K562 (cell line): Measurements from ENCODE around the gene PHETA2. TPM values are rescaled to one million over a fixed set of nuclear protein-coding genes. Genes with fewer than 3 reads are reported as not detected.

Source experiments
- ARNT ChIP-seq, 2 experiments: fragments of 450-650 bp; IDR thresholded peaks; 2 replicates each; pipeline ENCODE4 v1.6.1; 2016; ENCODE audit warnings: mild to moderate bottlenecking in 1 of 2
- CBX1 ChIP-seq: sonication (generic); IDR thresholded peaks from 2 replicates; pipeline ENCODE4 v1.6.1; 2016; ENCODE audit warnings: antibody characterized with exemption, low read depth, mild to moderate bottlenecking
- DPF2 ChIP-seq: fragments of 450-650 bp; IDR thresholded peaks from 2 replicates; pipeline ENCODE4 v1.6.1; 2016
- EGR1 ChIP-seq: fragments of 450-650 bp; conservative IDR thresholded peaks from 2 replicates; pipeline ENCODE4 v1.6.1; 2017; ENCODE audit warnings: mild to moderate bottlenecking
- ETV5 ChIP-seq: sonication (generic); formaldehyde crosslinking; IDR thresholded peaks from 2 replicates; pipeline ENCODE4 v1.4.0; 2020; ENCODE audit warnings: low read depth, mild to moderate bottlenecking, missing genetic modification reagents
- MAFK ChIP-seq: IDR thresholded peaks from 2 replicates; pipeline ENCODE4 v1.6.1; 2011; ENCODE audit warnings: low read length, improper control_type of control experiment
- RB1 ChIP-seq: fragments of 450-650 bp; IDR thresholded peaks from 2 replicates; pipeline ENCODE4 v1.6.1; 2017; ENCODE audit warnings: low read depth, mild to moderate bottlenecking
- SETDB1 ChIP-seq: IDR thresholded peaks from one replicate; pipeline ENCODE4 v1.6.1; 2012; ENCODE audit warnings: low read length, control low read depth, inconsistent platforms
- SMAD3 ChIP-seq: fragments of 450-650 bp; formaldehyde crosslinking; conservative IDR thresholded peaks from 2 replicates; pipeline ENCODE4 v1.4.0; 2020; ENCODE audit warnings: mild to moderate bottlenecking
- STAT6 ChIP-seq: sonication (generic); formaldehyde crosslinking; IDR thresholded peaks from 2 replicates; pipeline ENCODE4 v1.8.1; 2023; ENCODE audit warnings: mild to moderate bottlenecking, missing genetic modification reagents
- TCF3 ChIP-seq: sonication (generic); formaldehyde crosslinking; IDR thresholded peaks from 2 replicates; pipeline ENCODE4 v1.4.0; 2020; ENCODE audit warnings: mild to moderate bottlenecking, missing genetic modification reagents
- ZBTB7A ChIP-seq: IDR thresholded peaks from 2 replicates; pipeline ENCODE4 v1.6.1; 2011; ENCODE audit warnings: low read depth, mild to moderate bottlenecking, low read length, moderate library complexity, borderline replicate concordance; ENCODE audit not compliant: control insufficient read depth
- ZNF232 ChIP-seq: sonication (generic); formaldehyde crosslinking; IDR thresholded peaks from 2 replicates; pipeline ENCODE4 v1.8.0; 2022; ENCODE audit warnings: mild to moderate bottlenecking, missing genetic modification reagents
- ZNF695 ChIP-seq: fragments of 450-650 bp; formaldehyde crosslinking; IDR thresholded peaks from 2 replicates; pipeline ENCODE4 v1.4.0; 2020; ENCODE audit warnings: mild to moderate bottlenecking, moderate library complexity
- ZNF778 ChIP-seq: fragments of 450-650 bp; formaldehyde crosslinking; IDR thresholded peaks from 2 replicates; pipeline ENCODE4 v1.4.0; 2020; ENCODE audit warnings: mild to moderate bottlenecking, moderate library complexity
- polyA plus RNA-seq, 8 experiments: library from polyadenylated mRNA; depleted of rRNA in 4 of 8; stranded (reverse) in 5 of 8; unstranded in 3 of 8; fragments of >200 nt; fragmentation: Nextera tagmentation in 2 of 8; fragmentation: Illumina TruSeq in 1 of 8; extraction: Ambion mirVana in 2 of 8; extraction: Trizol in 1 of 8; gene quantifications; 2 replicates each; pipeline versions ENCODE4 v1.2.1 to v1.2.3, GENCODE V29; 2011 to 2014; ENCODE audit warnings: inconsistent platforms in 1 of 8, missing spikeins in 1 of 8
- total RNA-seq, 7 experiments: library from RNA; depleted of rRNA in 6 of 7; stranded (reverse); fragments of >200 nt in 6 of 7; fragmentation: Illumina TruSeq in 2 of 7; extraction: Trizol in 2 of 7; gene quantifications; 2 replicates each; pipeline versions ENCODE4 v1.2.1 to v1.2.3, GENCODE V29; 2011 to 2021; ENCODE audit warnings: low replicate concordance in 1 of 7
- TF ChIP-seq, protein P1 (sequence below): IDR thresholded peaks from 3 replicates; pipeline ENCODE4 v1.6.1; 2011; ENCODE audit warnings: borderline replicate concordance, mild to moderate bottlenecking, moderate library complexity; ENCODE audit not compliant: insufficient read length; ENCODE audit errors: extremely low read depth
- TF ChIP-seq, protein P2 (sequence below): sonication (generic); formaldehyde crosslinking; IDR thresholded peaks from 2 replicates; pipeline ENCODE4 v1.8.1; 2023; ENCODE audit warnings: missing genetic modification reagents, mild to moderate bottlenecking, borderline replicate concordance

Gene PHETA2
- total and polyA plus RNA-seq, 9 of the 15 experiments (the other 6 are each of a cell fraction or from before 2014, with no cell fraction given), result 0.07 to 0.22 (median 0.08) TPM; not detected in 5

- TF ChIP-seq MAFK (no peak), STAT6 (no peak; the same call in 1 of the 2 replicates), ETV5 (CRISPR knock-in tag) (no peak), ZNF778 (CRISPR knock-in tag) (no peak), EGR1 (peak; percentile 54), ZNF232 (CRISPR knock-in tag) (no peak), CBX1 (no peak; the same call in 1 of the 2 replicates), TCF3 (no peak), SETDB1 (no peak), SMAD3 (CRISPR knock-in tag) (peak; percentile 89), ZBTB7A (no peak), ZNF695 (CRISPR knock-in tag) (no peak), RB1 (peak; percentile 38; the same call in 1 of the 2 replicates), DPF2 (no peak), ARNT (IDR thresholded peaks at IDR 0.05) (no peak)
- TF ChIP-seq, protein P1, sequence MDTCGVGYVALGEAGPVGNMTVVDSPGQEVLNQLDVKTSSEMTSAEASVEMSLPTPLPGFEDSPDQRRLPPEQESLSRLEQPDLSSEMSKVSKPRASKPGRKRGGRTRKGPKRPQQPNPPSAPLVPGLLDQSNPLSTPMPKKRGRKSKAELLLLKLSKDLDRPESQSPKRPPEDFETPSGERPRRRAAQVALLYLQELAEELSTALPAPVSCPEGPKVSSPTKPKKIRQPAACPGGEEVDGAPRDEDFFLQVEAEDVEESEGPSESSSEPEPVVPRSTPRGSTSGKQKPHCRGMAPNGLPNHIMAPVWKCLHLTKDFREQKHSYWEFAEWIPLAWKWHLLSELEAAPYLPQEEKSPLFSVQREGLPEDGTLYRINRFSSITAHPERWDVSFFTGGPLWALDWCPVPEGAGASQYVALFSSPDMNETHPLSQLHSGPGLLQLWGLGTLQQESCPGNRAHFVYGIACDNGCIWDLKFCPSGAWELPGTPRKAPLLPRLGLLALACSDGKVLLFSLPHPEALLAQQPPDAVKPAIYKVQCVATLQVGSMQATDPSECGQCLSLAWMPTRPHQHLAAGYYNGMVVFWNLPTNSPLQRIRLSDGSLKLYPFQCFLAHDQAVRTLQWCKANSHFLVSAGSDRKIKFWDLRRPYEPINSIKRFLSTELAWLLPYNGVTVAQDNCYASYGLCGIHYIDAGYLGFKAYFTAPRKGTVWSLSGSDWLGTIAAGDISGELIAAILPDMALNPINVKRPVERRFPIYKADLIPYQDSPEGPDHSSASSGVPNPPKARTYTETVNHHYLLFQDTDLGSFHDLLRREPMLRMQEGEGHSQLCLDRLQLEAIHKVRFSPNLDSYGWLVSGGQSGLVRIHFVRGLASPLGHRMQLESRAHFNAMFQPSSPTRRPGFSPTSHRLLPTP, result no peak
- TF ChIP-seq, protein P2, sequence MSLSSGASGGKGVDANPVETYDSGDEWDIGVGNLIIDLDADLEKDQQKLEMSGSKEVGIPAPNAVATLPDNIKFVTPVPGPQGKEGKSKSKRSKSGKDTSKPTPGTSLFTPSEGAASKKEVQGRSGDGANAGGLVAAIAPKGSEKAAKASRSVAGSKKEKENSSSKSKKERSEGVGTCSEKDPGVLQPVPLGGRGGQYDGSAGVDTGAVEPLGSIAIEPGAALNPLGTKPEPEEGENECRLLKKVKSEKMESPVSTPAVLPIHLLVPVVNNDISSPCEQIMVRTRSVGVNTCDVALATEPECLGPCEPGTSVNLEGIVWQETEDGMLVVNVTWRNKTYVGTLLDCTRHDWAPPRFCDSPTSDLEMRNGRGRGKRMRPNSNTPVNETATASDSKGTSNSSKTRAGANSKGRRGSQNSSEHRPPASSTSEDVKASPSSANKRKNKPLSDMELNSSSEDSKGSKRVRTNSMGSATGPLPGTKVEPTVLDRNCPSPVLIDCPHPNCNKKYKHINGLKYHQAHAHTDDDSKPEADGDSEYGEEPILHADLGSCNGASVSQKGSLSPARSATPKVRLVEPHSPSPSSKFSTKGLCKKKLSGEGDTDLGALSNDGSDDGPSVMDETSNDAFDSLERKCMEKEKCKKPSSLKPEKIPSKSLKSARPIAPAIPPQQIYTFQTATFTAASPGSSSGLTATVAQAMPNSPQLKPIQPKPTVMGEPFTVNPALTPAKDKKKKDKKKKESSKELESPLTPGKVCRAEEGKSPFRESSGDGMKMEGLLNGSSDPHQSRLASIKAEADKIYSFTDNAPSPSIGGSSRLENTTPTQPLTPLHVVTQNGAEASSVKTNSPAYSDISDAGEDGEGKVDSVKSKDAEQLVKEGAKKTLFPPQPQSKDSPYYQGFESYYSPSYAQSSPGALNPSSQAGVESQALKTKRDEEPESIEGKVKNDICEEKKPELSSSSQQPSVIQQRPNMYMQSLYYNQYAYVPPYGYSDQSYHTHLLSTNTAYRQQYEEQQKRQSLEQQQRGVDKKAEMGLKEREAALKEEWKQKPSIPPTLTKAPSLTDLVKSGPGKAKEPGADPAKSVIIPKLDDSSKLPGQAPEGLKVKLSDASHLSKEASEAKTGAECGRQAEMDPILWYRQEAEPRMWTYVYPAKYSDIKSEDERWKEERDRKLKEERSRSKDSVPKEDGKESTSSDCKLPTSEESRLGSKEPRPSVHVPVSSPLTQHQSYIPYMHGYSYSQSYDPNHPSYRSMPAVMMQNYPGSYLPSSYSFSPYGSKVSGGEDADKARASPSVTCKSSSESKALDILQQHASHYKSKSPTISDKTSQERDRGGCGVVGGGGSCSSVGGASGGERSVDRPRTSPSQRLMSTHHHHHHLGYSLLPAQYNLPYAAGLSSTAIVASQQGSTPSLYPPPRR, result no peak
These were observed 5.5 kb downstream of the PHETA2 start, which contains the start of gene SMDT1 (continued) for GRCh38 chr22:42079319-42080251.
